NCI-H82 treated with DMSO at 0.1 percent for 48 hours (cell line): ENCODE data around the gene TNFRSF1B.

ENCODE experiments used
- DNase-seq: peaks from one replicate; lab custom pipeline; 2025; ENCODE audit not compliant: unreplicated experiment; lab: John Stamatoyannopoulos, UW

The TNFRSF1B gene

DNA sequence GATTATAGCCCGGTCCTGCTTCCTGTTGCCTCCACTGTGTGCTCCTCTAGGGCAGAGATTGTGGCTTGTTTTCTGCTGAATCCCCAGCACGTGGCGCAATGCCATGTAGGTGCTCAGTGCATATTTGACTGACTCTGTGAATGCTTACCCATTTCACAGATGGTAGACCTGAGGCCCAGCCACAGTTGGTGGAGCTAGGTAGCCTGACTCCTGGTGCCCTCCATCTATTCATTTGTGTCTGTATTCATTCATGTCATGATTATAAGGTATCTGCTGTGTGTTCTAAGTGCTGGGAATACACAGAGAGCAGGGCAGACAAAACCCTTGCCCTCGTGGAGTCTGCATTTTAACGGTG is 22.5 kb downstream of the TNFRSF1B start:
- DNase-seq, result no peak

DNA sequence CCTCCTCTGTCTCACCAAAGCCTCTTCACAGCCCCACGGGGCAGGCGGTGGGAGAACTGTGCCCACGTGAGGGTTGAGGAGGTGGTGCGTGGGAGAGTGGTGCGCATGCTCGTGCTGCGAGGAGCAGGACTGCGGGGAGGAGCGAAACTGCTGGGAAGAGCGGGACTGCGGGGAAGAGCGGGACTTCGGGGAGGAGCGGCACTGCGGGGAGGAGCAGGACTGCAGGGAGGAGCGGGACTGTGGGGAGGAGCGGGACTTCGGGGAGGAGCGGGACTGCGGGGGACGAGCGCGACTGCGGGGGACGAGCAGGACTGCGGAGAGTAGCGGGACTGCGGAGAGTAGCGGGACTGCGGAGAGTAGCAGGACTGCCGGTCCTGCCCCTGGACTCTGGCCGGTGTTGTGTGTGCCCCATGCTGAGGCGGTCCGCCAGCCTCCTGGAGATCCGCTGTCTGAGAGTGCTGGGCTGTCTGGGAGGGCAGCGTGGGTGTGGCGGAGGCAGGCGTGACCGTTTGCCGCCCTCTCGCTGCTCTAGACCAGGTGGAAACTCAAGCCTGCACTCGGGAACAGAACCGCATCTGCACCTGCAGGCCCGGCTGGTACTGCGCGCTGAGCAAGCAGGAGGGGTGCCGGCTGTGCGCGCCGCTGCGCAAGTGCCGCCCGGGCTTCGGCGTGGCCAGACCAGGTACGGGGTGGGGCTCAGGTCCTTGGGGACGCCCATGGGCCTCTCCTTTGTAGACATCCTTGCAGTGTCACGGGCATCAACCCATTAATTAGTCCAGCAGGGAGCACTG is 24.6 kb downstream of the TNFRSF1B start:
- DNase-seq, result no peak

DNA sequence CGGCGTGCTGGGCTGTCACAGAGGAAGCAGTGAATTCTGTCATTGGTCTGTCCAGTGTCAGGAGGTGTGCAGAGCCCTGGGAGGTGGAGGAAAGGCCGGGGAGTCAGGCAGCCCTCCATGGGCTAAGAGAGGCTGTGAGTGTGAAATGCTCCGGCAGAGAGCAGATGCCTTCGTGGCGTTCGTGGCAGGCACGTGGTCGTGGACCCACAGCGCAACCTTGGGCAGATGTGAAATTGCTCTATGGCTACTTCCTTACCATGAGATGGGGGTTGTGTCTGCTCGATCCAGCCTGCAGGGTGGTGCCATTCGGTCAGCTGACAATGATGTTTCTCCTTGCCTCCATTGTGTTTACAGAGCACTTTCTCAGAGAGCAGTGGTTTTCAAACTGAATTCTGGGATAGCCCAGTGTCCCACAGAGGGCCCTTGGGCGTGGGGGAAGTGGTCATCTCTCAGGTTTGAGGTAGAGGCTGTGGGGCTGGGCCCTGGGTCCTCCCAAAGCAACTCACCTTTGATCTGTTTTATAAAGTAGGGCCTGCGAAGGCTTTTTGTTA is 27.9 kb downstream of the TNFRSF1B start:
- no peak for DNase-seq

- DNase-seq, result no peak
Observed at GRCh38 chr1:12195416-12195815, 28.6 kb downstream of the TNFRSF1B start.

DNA sequence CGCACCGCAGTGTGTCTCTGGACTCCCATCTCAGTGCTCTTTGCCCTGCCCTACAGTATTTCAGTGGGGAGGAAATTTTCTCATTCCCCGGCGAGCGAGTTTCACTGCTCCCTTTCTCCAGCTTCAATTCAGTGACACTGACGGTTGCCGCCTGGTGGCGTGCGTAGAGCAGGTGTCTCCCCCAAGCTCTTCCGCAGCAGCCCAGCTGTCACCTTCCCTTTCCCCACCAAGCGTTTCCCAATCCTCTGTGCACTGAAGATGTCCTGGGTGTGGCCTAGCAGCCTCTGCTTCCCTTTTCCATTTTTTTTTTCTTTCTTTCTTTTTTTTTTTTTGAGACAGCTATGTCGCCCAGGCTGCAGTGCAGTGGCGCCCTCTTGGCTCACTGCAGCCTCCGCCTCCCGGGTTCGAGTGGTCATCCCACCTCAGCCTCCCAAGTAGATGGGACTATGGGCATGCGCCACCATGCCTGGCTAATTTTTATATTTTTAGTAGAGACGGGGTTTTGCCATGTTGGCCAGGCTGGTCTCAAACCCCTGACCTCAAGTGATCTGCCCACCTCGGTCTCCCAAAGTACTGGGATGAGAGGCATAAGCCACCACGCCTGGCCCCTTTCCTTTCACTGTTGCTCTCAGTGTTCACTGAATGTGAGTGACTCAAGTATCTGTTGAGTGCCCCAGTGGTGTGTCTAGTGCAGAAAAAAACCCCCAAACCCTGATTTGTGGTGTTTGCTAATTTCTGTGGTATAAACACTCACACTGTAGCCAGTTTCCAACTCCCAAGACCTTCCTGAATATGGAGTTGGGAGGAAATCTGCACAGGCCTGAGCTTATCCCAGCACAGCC is 30.1 kb downstream of the TNFRSF1B start:
- DNase-seq, result peak; percentile 17

GRCh38 chr1:12197483-12197880 is 30.7 kb downstream of the TNFRSF1B start:
- no peak for DNase-seq

DNA sequence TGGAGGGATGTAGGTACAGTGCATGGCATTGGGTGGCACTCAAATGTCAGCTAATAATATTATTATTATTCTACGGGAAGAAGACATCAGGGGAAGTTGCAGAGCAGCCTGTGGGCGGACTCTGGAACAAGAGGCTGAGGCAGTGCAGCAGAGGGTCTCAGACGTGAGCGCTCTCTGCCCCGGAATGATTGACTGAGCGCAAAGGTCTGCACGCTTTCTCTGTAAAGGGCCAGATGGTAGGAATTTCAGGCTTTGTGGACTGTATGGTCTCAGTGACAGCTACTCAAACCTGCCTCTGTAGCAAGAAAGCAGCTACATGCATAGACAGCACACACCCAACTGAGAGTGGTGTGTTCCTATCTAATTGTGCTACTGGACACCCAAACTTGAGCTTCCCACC is 33.4 kb downstream of the TNFRSF1B start:
- no peak for DNase-seq

GRCh38 chr1:12201352-12202189 is 34.8 kb downstream of the TNFRSF1B start:
- no peak for DNase-seq

- no peak for DNase-seq
Observed at GRCh38 chr1:12202190-12202497, 35.4 kb downstream of the TNFRSF1B start.

GRCh38 chr1:12202577-12202976 is 35.8 kb downstream of the TNFRSF1B start:
- DNase-seq, result no peak

DNA sequence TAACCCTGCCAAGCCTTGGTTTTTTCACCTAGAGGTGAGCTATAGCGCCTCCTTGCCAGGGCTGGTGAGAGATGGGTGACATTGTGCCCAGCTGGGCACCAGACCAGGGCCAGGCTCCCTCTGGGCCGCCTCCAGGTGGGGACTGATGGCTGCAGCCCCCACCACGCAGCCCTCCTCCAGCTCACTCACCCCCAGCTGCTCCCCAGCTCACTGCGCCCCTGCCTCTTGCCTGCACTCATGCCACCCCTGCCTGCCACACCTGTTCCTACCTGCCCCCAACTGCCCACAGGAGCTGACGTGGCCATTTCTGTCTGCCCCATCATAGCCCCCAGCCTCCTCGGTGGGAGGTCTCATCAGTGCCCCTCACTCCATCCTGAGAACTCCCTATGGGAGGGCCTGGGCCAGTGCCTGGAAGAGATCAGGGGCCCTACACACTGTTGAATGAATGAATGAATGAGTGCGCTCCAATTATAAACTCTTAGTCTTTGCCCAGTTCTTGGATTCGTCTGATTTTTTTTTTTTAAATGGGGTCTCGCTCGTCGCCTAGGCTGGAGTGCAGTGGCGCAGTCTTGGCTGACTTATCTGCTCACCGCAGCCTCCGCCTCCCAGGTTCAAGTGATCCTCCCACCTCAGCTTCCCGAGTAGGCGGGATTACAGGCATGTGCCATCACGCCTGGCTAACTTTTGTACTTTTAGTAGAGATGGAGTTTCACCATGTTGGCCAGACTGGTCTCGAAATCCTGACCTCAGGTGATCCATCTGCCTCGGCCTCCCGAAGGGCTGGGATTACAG is 36.6 kb downstream of the TNFRSF1B start:
- DNase-seq, result no peak

- no peak for DNase-seq
Observed at GRCh38 chr1:12204140-12204539, 37.3 kb downstream of the TNFRSF1B start.

DNA sequence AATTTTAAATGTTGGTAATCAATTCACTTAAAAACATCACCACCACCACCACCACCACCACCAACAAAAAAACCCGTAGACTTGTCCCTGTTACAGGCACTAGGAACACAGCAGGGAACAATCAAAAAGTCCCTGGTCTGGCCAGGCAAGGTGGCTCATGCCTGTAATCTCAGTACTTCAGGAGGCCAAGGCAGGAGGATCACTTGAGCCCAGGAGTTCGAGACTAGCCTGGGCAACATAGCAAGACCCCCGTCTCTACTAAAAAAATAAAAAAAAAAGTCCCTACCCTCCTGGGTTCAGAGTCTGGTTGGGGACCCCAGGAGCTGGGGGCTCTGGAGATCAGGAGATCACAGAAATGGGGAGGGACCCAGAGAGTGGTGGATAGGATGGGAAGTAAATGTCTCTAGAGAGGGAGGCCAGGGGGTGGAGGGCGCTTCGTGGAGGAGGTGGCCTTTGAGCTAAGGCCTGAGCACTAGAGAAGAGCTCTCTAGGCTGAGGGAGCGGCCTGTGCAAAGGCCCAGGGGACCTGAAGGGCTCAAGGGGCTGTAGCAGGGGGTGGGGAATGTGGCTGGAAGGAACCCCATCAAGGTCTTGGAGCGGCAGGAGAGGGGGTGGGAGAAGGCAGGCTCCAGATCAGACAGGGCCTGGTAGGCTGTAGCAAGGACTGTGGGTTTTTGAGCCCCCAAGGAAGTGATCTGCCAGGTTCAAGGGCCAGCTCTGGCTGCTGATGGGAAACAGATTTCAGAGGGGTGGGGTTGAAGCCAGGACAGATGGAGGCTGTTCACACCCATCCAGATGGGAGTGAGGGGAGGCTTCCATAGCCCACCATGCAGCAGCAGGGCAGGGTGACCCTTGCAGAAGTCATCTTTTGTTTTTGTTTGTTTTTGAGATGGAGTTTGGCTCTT is 38.2 kb downstream of the TNFRSF1B start:
- no peak for DNase-seq

DNA sequence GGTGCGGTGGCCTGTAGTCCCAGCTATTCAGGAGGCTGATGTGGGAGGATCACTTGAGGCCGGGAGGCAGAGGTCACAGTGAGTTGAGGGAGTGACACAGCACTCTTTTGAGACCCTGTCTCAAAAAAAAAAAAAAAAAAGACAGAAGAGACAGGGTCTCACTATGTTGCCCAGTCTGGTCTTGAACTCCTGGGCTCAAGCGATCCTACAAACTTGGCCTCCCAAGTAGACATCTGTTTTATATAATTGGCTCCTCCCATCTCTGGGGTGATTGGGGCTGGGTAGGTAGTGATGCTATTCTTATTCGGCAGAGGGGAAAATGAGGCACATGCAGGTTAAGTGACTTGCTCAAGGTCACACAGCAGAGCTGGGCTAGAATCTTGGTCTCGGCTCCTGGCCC is 39.4 kb downstream of the TNFRSF1B start:
- no peak for DNase-seq

GRCh38 chr1:12206792-12207424 is 40.1 kb downstream of the TNFRSF1B start:
- DNase-seq, result no peak

DNA sequence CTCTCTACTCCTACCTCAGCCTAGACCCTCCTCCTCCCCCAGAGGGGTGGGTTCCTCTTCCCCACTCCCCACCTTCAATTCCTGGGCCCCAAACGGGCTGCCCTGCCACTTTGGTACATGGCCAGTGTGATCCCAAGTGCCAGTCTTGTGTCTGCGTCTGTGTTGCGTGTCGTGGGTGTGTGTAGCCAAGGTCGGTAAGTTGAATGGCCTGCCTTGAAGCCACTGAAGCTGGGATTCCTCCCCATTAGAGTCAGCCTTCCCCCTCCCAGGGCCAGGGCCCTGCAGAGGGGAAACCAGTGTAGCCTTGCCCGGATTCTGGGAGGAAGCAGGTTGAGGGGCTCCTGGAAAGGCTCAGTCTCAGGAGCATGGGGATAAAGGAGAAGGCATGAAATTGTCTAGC is 41.5 kb downstream of the TNFRSF1B start:
- no peak for DNase-seq

GRCh38 chr1:12208764-12209494 is 42.1 kb downstream of the TNFRSF1B start:
- DNase-seq, result peak; percentile 15

GRCh38 chr1:12209495-12209832 is 42.7 kb downstream of the TNFRSF1B start:
- no peak for DNase-seq
